GM19455 (cell line): ENCODE data around the gene SLC7A1.

Source experiments
- ATAC-seq: cut with Tn5 transposase; IDR thresholded peaks from one replicate; pipeline ENCODE4 v1.9.1; 2021; ENCODE audit not compliant: unreplicated experiment

The SLC7A1 gene

DNA sequence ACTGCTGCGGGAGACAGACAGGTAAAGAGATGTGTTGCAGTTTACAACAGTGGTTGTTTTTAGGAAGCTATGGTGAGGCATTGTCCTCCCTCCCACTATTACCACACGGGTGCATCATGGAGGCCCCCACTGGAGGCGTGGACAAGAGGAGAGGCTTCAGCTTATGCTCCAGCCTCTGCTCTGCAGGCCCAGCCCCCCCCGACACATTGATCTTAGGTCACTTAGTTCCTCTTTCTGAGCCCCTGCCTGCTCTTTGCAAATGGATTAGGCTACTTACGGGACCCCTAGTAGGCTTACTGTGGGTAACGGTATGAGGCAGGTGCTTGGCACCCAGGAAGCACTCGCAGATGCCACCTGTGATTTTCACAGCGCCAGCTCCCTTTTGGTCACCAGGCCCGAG lies 123.9 kb downstream of the SLC7A1 start:
- ATAC-seq: no peak

DNA sequence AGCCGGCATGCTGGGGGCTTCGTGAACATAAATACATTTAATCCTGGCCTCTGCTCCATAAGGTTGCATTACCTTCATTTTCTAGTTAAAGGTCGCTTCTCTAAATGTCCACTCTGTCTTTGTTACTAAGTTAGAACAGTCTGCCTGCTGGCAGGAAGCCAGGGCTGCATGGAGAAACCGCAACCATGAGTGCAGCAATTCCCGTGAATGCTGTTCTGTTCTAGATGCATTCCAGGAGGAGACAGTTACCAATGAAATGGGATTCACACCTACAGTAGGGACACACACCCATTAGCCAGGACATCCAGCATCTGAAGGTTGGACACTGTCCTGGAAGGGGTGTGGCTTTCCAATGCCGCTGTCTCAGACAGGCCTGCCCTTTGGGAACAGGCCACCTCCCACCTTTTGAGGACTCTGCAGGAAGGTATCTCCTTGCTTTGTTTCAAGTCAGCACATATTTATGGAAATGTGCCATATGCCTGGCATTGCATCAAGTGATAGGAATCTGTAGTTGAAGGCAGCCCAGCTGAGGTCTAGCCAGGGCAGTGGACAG lies 129.7 kb downstream of the SLC7A1 start:
- ATAC-seq: no peak

DNA sequence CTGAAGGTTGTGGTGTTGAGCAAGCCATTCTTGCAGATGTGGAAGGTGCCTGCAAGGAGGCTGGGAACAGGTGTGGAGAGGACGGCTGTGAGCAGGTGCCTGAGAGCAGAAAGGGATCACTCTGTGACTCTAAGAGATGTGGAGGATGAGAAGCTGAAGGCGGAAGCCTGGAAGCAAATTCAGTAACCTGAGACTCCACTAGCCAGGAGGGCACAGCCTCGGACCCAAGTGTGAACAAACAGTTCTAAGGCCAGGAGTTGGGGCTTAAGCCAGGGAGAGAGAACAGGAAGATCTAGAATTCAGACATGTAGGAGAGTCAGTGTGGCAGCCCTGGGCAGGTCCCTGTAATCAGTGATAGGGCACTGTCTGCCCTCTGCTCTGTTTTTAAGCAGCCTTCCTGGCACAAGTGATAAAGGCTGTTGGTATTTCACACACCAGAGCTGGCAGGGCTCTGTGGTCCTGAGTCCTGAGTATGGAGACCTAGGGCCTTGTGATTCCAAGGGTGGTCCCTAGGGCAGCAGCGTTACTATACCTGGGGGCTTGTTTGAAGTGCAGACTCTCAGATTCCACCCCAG lies 131.3 kb downstream of the SLC7A1 start:
- no peak for ATAC-seq

GRCh38 chr13:29459813-29460355 lies 135.6 kb downstream of the SLC7A1 start:
- ATAC-seq: no peak
